GM21381 (cell line): ENCODE measurements around the gene PRCC.
A peak's percentile ranks its signal among the peaks of the same experiment; 100 is the strongest.
"Not testable (repeated sequence)": the region's sequence is repeated elsewhere in the genome, so short reads cannot be mapped to it uniquely, and the experiment has no call there.

ENCODE experiments used
- ATAC-seq: cut with Tn5 transposase; IDR thresholded peaks from one replicate; pipeline ENCODE4 v1.9.1; 2021; ENCODE audit warnings: mild to moderate bottlenecking, moderate library complexity; ENCODE audit not compliant: unreplicated experiment

The PRCC gene

GRCh38 chr1:156757572-156758253 lies 9.6 kb upstream of the PRCC start:
- not testable (repeated sequence) for ATAC-seq

GRCh38 chr1:156760092-156760795 lies 7.1 kb upstream of the PRCC start:
- ATAC-seq: no peak

- ATAC-seq: no peak
Observed at GRCh38 chr1:156760796-156761104, 6.6 kb upstream of the PRCC start.

GRCh38 chr1:156765136-156765535 lies 2.2 kb upstream of the PRCC start:
- ATAC-seq: not testable (repeated sequence)

- no peak for ATAC-seq
Observed at GRCh38 chr1:156765666-156766065, 1.7 kb upstream of the PRCC start.

GRCh38 chr1:156766298-156767100 lies 836 bp upstream of the PRCC start:
- peak; percentile 7 for ATAC-seq

- ATAC-seq: peak; percentile 4
Observed at GRCh38 chr1:156767879-156768604, 707 bp downstream of the PRCC start.

GRCh38 chr1:156768610-156769295 lies 1.4 kb downstream of the PRCC start:
- no peak for ATAC-seq

GRCh38 chr1:156772222-156772621 lies 4.9 kb downstream of the PRCC start:
- no peak for ATAC-seq

GRCh38 chr1:156772728-156773497 lies 5.6 kb downstream of the PRCC start:
- no peak for ATAC-seq

GRCh38 chr1:156773607-156774006 lies 6.3 kb downstream of the PRCC start:
- ATAC-seq: no peak

GRCh38 chr1:156775799-156776198 lies 8.5 kb downstream of the PRCC start:
- no peak for ATAC-seq

GRCh38 chr1:156776942-156777341 lies 9.6 kb downstream of the PRCC start:
- no peak for ATAC-seq

- ATAC-seq: no peak
Observed at GRCh38 chr1:156777573-156777972, 10.2 kb downstream of the PRCC start.

GRCh38 chr1:156781585-156782186 lies 14.4 kb downstream of the PRCC start:
- ATAC-seq: no peak

GRCh38 chr1:156785458-156785857 lies 18.1 kb downstream of the PRCC start:
- ATAC-seq: no peak

GRCh38 chr1:156786640-156787039 lies 19.3 kb downstream of the PRCC start:
- ATAC-seq: no peak

- ATAC-seq: no peak
Observed at GRCh38 chr1:156788136-156788535, 20.8 kb downstream of the PRCC start.

- no peak for ATAC-seq
Observed at GRCh38 chr1:156789621-156790318, 22.4 kb downstream of the PRCC start.
